ENCODE results near the gene KIF18B.

Gene KIF18B

GRCh38 chr17:44947461-44948314 is at the start of gene KIF18B:
KIF18B (minus strand) TSS chr17:44947773; CDS start chr17:44936344, 11,429 bp downstream.
- H3K4me3 ChIP-seq (ENCODE audit: low read length), result peak within 1 kb of the TSS; percentile 93
- no peaks in the 10 kb centered on the region for H3K4me1 ChIP-seq (ENCODE audit: control insufficient read depth, low read depth, low read length)
- H3K27ac ChIP-seq (ENCODE audit: low read length), result peak within 1 kb of the TSS; percentile 48
- H3K36me3 ChIP-seq (ENCODE audit: control insufficient read depth, low read depth, low read length), result no peaks in the 10 kb centered on the region
- H3K9ac ChIP-seq (ENCODE audit: low read length), result peak within 1 kb of the TSS; percentile 92
- no peaks in the 10 kb centered on the region for H3K27me3 ChIP-seq (ENCODE audit: control insufficient read depth, insufficient read depth, low read length)
- H3K9me3 ChIP-seq (ENCODE audit: control insufficient read depth, low read depth, low read length), result no peaks in the 10 kb centered on the region

- H3K36me3 ChIP-seq (ENCODE audit: control insufficient read depth, low read depth, low read length), result no peaks in the 10 kb centered on the region
- H3K4me1 ChIP-seq (ENCODE audit: control insufficient read depth, low read depth, low read length), result peaks cover under 1% of the 10 kb centered on the region
- H3K9me3 ChIP-seq (ENCODE audit: control insufficient read depth, low read depth, low read length), result no peaks in the 10 kb centered on the region
- H3K27ac ChIP-seq (ENCODE audit: low read length), result no peak overlapping the region
- no peak overlapping the region for H3K9ac ChIP-seq (ENCODE audit: low read length)
- H3K27me3 ChIP-seq (ENCODE audit: control insufficient read depth, insufficient read depth, low read length), result no peaks in the 10 kb centered on the region
- no peak overlapping the region for H3K4me3 ChIP-seq (ENCODE audit: low read length)
Measured at GRCh38 chr17:44996304-44996703, 48.7 kb upstream of the KIF18B start.

- Histone ChIP-seq H3K4me1 (ENCODE audit: control insufficient read depth, low read depth, low read length) (peaks cover 3% of the 10 kb centered on the region), H3K27ac (ENCODE audit: low read length) (no peak overlapping the region), H3K4me3 (ENCODE audit: low read length) (no peak overlapping the region), H3K9ac (ENCODE audit: low read length) (no peak overlapping the region), H3K27me3 (ENCODE audit: control insufficient read depth, insufficient read depth, low read length) (no peaks in the 10 kb centered on the region), H3K9me3 (ENCODE audit: control insufficient read depth, low read depth, low read length) (no peaks in the 10 kb centered on the region), H3K36me3 (ENCODE audit: control insufficient read depth, low read depth, low read length) (no peaks in the 10 kb centered on the region)
Measured at GRCh38 chr17:44995436-44996001, 47.9 kb upstream of the KIF18B start.

GRCh38 chr17:44992242-44992939 is 44.8 kb upstream of the KIF18B start:
- Histone ChIP-seq H3K36me3 (ENCODE audit: control insufficient read depth, low read depth, low read length) (no peaks in the 10 kb centered on the region), H3K9ac (ENCODE audit: low read length) (no peak overlapping the region), H3K27me3 (ENCODE audit: control insufficient read depth, insufficient read depth, low read length) (no peaks in the 10 kb centered on the region), H3K27ac (ENCODE audit: low read length) (no peak overlapping the region), H3K9me3 (ENCODE audit: control insufficient read depth, low read depth, low read length) (no peaks in the 10 kb centered on the region), H3K4me1 (ENCODE audit: control insufficient read depth, low read depth, low read length) (peaks cover 3% of the 10 kb centered on the region), H3K4me3 (ENCODE audit: low read length) (no peak overlapping the region)

GRCh38 chr17:44990994-44991393 is 43.4 kb upstream of the KIF18B start:
- H3K9me3 ChIP-seq (ENCODE audit: control insufficient read depth, low read depth, low read length), result no peaks in the 10 kb centered on the region
- H3K9ac ChIP-seq (ENCODE audit: low read length), result no peak overlapping the region
- H3K36me3 ChIP-seq (ENCODE audit: control insufficient read depth, low read depth, low read length), result no peaks in the 10 kb centered on the region
- no peak overlapping the region for H3K27ac ChIP-seq (ENCODE audit: low read length)
- no peak overlapping the region for H3K4me3 ChIP-seq (ENCODE audit: low read length)
- H3K27me3 ChIP-seq (ENCODE audit: control insufficient read depth, insufficient read depth, low read length), result no peaks in the 10 kb centered on the region
- H3K4me1 ChIP-seq (ENCODE audit: control insufficient read depth, low read depth, low read length), result peaks cover 3% of the 10 kb centered on the region

- H3K4me1 ChIP-seq (ENCODE audit: control insufficient read depth, low read depth, low read length), result peaks cover 3% of the 10 kb centered on the region
- no peaks in the 10 kb centered on the region for H3K27me3 ChIP-seq (ENCODE audit: control insufficient read depth, insufficient read depth, low read length)
- no peak overlapping the region for H3K27ac ChIP-seq (ENCODE audit: low read length)
- H3K4me3 ChIP-seq (ENCODE audit: low read length), result no peak overlapping the region
- H3K9me3 ChIP-seq (ENCODE audit: control insufficient read depth, low read depth, low read length), result no peaks in the 10 kb centered on the region
- H3K9ac ChIP-seq (ENCODE audit: low read length), result no peak overlapping the region
- H3K36me3 ChIP-seq (ENCODE audit: control insufficient read depth, low read depth, low read length), result no peaks in the 10 kb centered on the region
Measured at GRCh38 chr17:44989552-44990138, 42.1 kb upstream of the KIF18B start.

- Histone ChIP-seq H3K9me3 (ENCODE audit: control insufficient read depth, low read depth, low read length) (no peaks in the 10 kb centered on the region), H3K4me3 (ENCODE audit: low read length) (peak overlapping the region; percentile 31), H3K27ac (ENCODE audit: low read length) (no peak overlapping the region), H3K9ac (ENCODE audit: low read length) (peak overlapping the region; percentile 16), H3K4me1 (ENCODE audit: control insufficient read depth, low read depth, low read length) (peaks cover 3% of the 10 kb centered on the region), H3K36me3 (ENCODE audit: control insufficient read depth, low read depth, low read length) (no peaks in the 10 kb centered on the region), H3K27me3 (ENCODE audit: control insufficient read depth, insufficient read depth, low read length) (no peaks in the 10 kb centered on the region)
Measured at GRCh38 chr17:44988044-44988942, 40.7 kb upstream of the KIF18B start.

GRCh38 chr17:44983563-44983962 is 36.0 kb upstream of the KIF18B start:
- H3K36me3 ChIP-seq (ENCODE audit: control insufficient read depth, low read depth, low read length), result no peaks in the 10 kb centered on the region
- no peaks in the 10 kb centered on the region for H3K4me1 ChIP-seq (ENCODE audit: control insufficient read depth, low read depth, low read length)
- H3K27me3 ChIP-seq (ENCODE audit: control insufficient read depth, insufficient read depth, low read length), result no peaks in the 10 kb centered on the region
- H3K9me3 ChIP-seq (ENCODE audit: control insufficient read depth, low read depth, low read length), result no peaks in the 10 kb centered on the region
- no peak overlapping the region for H3K4me3 ChIP-seq (ENCODE audit: low read length)
- no peak overlapping the region for H3K27ac ChIP-seq (ENCODE audit: low read length)
- no peak overlapping the region for H3K9ac ChIP-seq (ENCODE audit: low read length)

- H3K27ac ChIP-seq (ENCODE audit: low read length), result no peak overlapping the region
- no peaks in the 10 kb centered on the region for H3K27me3 ChIP-seq (ENCODE audit: control insufficient read depth, insufficient read depth, low read length)
- H3K4me3 ChIP-seq (ENCODE audit: low read length), result no peak overlapping the region
- no peaks in the 10 kb centered on the region for H3K36me3 ChIP-seq (ENCODE audit: control insufficient read depth, low read depth, low read length)
- no peaks in the 10 kb centered on the region for H3K4me1 ChIP-seq (ENCODE audit: control insufficient read depth, low read depth, low read length)
- H3K9ac ChIP-seq (ENCODE audit: low read length), result no peak overlapping the region
- H3K9me3 ChIP-seq (ENCODE audit: control insufficient read depth, low read depth, low read length), result no peaks in the 10 kb centered on the region
Measured at GRCh38 chr17:44982113-44982702, 34.6 kb upstream of the KIF18B start.

GRCh38 chr17:44981221-44981968 is 33.8 kb upstream of the KIF18B start:
- H3K27me3 ChIP-seq (ENCODE audit: control insufficient read depth, insufficient read depth, low read length), result no peaks in the 10 kb centered on the region
- no peak overlapping the region for H3K27ac ChIP-seq (ENCODE audit: low read length)
- no peak overlapping the region for H3K4me3 ChIP-seq (ENCODE audit: low read length)
- H3K9ac ChIP-seq (ENCODE audit: low read length), result no peak overlapping the region
- H3K9me3 ChIP-seq (ENCODE audit: control insufficient read depth, low read depth, low read length), result no peaks in the 10 kb centered on the region
- H3K36me3 ChIP-seq (ENCODE audit: control insufficient read depth, low read depth, low read length), result no peaks in the 10 kb centered on the region
- H3K4me1 ChIP-seq (ENCODE audit: control insufficient read depth, low read depth, low read length), result no peaks in the 10 kb centered on the region

All from iPS-18a (cell line).